ENCODE results near the gene ITK.
"Not testable (repeated sequence)": the region's sequence is repeated elsewhere in the genome, so short reads cannot be mapped to it uniquely, and the experiment has no call there.

The ITK gene

GRCh38 chr5:157213527-157214243, 33.0 kb downstream of the ITK start:
- no peak for DNase-seq

GRCh38 chr5:157214415-157214814, 33.8 kb downstream of the ITK start:
- DNase-seq = no peak

- no peak for DNase-seq
Measured at GRCh38 chr5:157214861-157215513, 34.3 kb downstream of the ITK start.

GRCh38 chr5:157215514-157216167, 35.0 kb downstream of the ITK start:
- DNase-seq = no peak

GRCh38 chr5:157216391-157217142, 35.9 kb downstream of the ITK start:
- DNase-seq = no peak

GRCh38 chr5:157217289-157218024, 36.8 kb downstream of the ITK start:
- DNase-seq = no peak

- DNase-seq = no peak
Measured at GRCh38 chr5:157219491-157220271, 39.0 kb downstream of the ITK start.

GRCh38 chr5:157221959-157222358, 41.3 kb downstream of the ITK start:
- DNase-seq = no peak

GRCh38 chr5:157222506-157223230, 42.0 kb downstream of the ITK start:
- DNase-seq = no peak

- DNase-seq = no peak
Measured at GRCh38 chr5:157225469-157226422, 45.1 kb downstream of the ITK start.

- no peak for DNase-seq
Measured at GRCh38 chr5:157230610-157231009, 50.0 kb downstream of the ITK start.

GRCh38 chr5:157232706-157233105, 52.1 kb downstream of the ITK start:
- DNase-seq = no peak

- DNase-seq = no peak
Measured at GRCh38 chr5:157233515-157233914, 52.9 kb downstream of the ITK start.

GRCh38 chr5:157236423-157236822, 55.8 kb downstream of the ITK start:
- no peak for DNase-seq

- DNase-seq = no peak
Measured at GRCh38 chr5:157241483-157241882, 60.8 kb downstream of the ITK start.

GRCh38 chr5:157244704-157245103, 64.1 kb downstream of the ITK start:
- not testable (repeated sequence) for DNase-seq

- no peak for DNase-seq
Measured at GRCh38 chr5:157245476-157245875, 64.8 kb downstream of the ITK start.

- DNase-seq = no peak
Measured at GRCh38 chr5:157245886-157246285, 65.2 kb downstream of the ITK start.

GRCh38 chr5:157247267-157247666, 66.6 kb downstream of the ITK start:
- DNase-seq = no peak

All from NCI-H510A treated with DMSO at 0.1 percent for 48 hours (cell line).